Fibroblast of skin of abdomen (primary cell): Measurements from ENCODE around the gene KRTAP10-1.

Source experiments
- DNase-seq: peaks from one replicate; pipeline ENCODE4 v3.0.0-alpha.2; 2013

The KRTAP10-1 gene

DNA sequence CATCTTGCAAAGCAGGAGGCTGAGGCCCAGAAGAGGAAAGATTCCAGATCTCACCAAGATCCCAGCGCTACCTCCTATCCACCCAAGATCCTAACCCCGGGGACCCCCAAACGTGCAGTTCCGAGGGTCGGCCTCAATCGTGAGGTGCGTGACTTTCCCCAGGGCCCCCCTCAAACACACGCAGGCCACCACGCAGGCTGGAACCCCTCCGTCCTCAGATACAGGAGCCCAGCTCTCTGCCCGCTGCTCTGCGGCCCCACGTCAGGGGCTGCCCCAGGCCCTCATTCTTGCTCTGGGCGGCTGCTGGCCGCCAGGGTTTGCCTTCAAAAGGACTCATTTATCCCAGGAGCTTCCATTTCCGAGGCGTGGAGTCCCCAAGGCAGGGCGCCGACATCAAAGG lies 39.9 kb downstream of the KRTAP10-1 start:
- DNase-seq = no peak

DNA sequence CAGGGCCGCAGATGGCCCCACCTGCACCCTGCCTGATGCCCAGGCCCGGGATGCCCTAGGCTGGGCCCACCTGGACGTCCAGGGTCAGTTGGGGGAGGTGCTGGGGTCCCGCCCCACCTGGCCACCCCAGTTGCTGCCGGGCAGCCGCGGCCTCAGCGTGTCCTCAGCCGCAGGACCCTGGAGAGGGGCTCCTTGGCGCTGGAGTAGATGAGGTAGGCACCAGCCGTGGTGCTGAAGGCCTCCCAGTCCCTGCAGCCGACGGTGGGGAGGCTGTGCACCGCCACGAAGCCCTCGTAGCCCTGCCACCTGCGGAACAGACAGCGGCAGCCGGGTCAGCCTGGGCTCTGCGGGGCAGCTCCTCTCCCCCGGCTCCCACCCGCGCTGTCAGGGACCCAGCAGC lies 40.4 kb downstream of the KRTAP10-1 start:
- DNase-seq = no peak

DNA sequence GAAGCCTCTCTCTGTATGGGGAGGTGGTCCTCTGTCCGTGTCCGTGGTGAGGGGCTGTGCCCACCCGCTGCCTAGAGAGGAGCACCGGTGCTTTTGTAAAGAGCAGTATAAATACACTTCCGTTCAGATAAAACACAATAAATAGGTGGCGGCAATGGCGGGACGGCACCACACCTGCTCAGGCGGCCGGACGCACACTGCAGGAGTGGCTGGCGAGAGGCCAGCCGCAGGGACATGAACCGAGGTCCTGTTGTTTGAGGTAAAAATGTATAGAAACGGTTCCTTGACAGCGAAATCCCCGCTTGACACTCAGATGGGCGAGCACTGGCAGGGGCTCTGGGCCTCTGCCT lies 40.8 kb downstream of the KRTAP10-1 start:
- DNase-seq = no peak

DNA sequence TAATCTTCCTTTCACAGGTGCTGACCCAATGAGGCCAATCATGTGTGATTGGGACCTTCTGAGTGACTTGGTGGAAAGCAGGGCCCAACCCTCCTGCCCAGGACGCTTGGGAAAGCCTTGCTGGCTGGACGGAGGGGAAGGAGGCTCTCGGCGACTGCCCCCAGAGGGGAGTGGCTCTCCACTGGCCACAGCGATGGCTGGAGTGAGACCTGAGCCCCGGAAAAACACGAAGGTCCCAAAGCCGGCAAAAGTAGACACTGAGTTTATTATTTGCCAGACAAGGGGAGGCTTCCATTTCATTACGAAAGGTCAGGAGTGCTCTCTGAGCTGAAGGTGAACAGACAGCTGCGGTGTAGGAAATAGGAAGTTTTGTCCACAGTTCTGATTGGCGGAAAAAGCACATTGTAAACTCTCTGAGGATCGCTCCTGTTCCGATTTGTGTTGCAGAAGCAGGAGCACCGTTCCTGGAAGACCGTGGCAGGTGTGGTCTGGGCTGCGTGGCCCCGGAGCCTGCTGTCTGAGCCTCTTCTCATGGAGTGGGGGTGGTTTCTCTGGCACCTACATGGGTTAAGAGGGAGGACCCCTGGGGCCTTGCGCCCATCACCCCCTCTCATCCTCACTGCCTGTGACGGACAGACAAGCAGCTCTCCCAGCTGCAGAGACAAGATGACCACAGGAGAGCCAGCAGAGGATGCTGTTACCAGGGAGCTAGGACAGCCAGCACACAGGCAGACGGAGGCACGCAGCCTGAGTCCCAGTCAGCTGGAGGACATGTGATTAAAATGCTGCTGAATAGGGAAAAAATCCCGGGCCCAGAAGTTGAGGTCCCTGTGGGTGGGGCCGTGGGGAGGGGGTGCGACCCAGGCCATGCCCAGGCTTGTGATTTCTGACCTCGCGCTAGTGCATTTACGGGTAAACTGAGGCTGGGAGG lies 41.5 kb downstream of the KRTAP10-1 start:
- no peak for DNase-seq

DNA sequence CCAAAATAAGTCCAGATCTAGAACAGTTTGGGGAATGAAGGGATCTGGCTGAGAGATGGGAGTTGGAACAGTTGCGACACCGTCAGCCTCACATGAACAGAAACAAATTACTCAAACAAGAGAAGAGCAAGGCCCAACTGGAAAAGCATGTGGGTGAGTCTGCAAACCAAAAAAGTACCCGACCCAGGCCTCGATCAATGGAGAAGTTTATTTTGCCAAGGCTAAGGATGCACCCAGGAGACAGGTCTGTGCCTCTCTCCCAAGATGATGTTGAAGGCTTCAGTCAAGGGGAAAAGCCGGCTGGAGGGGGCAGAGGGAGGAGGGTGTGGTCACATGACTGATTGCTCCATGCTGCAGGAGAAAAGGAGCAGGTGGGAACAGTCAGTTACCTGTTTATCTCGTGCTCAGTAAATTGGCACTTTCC lies 42.3 kb downstream of the KRTAP10-1 start:
- no peak for DNase-seq

DNA sequence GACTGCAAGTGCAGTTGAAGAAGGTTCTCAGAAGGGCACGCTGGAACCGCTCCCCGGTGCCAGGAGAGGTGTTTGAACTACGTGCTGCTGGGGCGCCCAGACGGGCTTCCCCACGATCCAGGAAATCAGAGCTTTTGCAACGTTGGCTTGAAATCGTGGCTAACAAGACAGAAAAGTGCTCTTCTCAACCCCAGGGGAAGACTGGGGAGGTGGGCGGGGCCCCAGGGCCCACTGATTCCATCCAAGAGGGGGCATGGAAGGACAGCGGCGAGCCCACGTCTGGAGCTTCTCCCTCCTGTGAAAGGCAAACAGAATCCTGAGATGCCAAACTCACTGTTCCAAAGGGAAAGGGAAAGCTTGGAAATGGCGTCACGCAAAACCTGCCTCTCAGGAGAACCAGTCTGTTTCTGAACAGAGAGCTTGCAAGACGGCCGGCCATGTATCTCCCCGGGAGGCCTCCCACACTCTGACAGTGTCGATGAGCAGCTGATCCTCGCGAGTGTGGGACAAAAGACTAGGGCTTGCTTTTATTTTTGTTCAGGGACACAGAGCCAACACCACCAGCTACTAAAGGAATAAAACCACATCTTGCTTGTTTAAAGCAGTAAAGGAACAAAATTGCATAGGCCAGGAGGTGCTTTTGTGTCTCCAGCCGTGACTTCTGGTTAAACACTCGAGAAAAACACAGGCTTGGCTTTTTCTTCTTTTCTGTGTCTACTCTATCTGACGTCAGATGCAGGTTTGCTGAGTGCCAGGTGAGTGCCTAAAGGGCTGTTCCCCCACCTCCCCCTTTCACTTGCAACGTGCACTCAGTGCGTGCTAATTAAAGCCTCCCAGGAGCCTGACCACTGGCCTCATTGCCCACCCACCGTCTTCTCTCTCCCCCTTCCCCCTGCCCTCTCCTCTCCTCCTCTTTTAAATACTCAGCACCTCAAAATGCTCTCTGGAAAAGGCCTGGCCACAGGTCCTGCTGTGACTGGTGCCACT lies 43.1 kb downstream of the KRTAP10-1 start:
- no peak for DNase-seq

DNA sequence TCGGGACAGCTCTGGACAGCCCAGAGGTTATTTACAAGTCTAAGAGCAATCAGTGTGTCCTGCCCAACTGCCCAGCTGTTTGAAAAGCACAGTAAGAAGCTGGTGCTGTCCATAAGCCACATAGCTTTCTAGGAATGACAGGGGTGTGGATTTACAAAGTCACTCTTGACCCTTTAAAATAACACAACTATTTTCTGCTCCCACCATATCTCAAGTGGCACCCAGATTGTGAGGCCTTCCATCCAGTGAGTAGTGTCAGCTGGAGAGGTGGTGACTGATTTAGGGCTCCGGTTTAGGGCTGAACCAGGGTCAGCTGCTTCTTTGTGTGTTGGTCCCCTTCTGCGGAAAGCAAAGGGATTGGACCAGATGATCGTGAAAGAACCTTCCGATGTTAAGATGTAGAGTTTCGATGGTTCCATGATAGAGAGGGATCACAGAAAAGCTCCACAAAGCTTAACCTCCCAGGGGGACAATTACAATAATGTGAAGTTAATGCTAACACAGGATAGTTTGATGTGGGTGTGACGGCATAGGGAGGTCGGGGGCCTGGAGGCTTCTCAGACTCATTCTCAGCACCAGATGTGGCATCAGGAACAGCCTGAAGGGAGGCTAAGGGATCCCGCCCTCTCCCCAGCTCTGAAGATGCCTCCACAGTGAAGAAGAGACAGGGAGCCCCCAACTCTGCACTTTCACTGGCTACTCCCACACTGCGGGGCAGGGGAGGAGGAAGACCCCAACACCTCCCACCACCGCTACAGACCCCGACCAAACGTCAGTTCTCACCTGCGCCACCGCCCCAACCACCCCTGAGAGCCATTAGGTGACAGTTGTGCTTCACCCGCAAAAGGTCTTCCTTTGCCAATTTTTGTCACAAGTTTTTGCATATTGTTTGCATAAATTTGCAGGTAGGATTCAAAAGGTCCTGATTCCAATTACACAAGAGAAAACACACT lies 44.1 kb downstream of the KRTAP10-1 start:
- no peak for DNase-seq

DNA sequence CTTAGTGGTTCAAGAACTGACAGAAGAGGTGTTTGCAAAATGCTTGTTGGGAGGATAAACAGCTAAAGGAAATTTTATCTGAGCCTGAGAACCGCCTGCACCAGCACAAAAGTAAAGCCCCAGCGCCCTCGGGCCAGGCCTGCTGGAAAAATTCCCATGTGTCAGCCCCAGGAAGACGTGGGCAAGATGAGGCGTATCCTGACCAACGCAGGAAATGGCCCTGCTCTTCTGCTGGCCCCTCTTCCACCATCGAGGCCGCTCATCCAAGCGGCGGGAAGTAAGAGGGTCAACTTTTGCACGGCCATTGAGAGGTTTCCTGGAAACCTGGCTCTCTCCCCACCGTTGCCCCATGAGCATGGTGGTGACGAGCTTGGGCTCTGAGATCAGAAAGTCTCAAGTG lies 45.0 kb downstream of the KRTAP10-1 start:
- DNase-seq = no peak

DNA sequence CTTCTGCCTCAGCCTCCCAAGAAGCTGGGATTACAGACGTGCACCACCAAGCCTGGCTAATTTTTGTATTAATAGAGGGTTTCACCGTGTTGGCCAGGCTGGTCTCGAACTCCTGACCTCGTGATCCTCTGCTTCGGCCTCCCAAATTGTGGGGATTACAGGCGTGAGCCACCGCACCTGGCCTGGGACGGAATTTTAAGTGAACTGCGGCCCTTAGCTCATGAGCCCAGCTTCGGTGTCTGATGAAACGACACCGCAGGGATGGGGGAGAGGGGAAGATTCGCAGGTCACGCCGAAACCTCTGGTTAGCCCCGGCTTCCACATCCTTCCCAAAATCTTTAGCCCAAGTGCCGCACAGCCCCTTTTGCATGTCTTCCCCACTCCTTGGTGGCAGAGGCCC lies 45.6 kb downstream of the KRTAP10-1 start:
- no peak for DNase-seq

DNA sequence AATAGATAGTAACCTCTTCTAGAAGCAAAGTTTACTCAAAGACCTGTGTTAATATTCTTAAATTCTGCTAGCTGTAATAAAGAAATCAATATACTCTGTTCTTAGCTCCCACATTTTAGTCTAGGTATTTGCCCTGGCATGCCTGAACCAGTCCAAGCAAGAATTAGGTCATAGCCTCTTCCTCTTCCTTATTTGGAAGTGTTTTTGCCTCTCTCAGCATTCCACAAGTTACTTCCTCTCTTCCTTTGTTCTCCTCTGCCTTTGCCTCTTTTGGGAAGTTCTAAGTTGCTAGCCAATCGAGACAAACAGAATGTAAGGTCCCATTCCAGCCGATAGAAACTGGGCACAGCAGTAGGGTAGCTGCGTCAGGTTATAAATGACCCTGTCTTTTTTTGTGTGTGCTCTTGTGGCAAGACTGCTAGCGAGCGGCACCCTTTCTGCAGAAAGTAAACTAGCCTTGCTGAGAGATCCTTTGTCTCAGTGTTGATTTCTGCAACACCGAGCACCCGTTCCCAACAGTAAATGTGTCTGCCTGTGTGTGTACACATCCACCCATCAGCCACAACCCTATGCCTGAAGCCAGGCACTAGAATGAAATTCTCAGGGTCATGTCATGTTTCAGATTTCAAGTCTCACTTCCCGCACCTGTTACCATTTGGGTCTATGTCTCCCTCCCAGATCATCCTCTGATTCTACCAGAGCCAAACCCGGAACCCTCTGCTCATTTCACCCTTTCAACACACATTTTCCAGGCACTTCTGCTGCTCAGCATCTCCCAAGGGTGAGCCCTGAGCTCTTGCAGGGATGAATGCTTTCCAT lies 47.2 kb downstream of the KRTAP10-1 start:
- no peak for DNase-seq

DNA sequence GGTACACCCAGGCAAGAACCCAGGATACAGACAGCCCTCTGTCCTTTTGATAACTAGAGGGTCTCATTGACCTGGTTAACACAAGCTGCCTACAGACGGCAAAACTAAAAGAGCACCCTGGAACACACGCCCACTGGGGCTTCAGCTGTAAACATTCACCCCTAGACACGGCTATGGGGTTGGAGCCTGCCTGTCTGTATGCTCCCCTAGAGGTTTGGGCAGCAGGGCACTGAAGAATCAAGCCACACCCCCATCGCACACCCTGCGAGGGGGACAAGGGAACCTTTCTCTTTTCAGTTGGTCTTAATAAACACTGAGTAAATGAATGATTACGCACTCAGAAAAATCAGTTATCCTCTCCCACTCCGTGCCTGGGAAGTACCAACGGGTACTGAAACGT lies 49.2 kb downstream of the KRTAP10-1 start:
- no peak for DNase-seq

DNA sequence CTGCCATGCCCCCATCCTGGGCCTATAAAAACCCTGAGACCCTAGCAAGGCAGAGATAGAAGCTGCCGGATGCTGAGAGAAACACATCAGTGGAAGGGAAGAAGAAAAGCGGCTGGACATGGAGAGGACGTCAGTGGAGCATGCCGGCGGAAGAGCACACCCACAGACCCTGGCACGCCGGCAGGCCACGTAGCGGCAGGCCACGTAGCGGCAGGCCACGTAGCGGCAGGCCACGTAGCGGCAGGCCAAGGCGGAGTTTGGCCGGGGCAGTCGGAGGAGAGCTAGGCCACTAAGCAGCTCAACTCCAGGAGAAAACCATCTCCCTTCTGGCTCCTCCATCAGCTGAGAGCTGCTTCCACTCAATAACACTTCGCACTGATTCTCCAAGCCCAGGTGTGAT lies 49.6 kb downstream of the KRTAP10-1 start:
- DNase-seq = no peak

DNA sequence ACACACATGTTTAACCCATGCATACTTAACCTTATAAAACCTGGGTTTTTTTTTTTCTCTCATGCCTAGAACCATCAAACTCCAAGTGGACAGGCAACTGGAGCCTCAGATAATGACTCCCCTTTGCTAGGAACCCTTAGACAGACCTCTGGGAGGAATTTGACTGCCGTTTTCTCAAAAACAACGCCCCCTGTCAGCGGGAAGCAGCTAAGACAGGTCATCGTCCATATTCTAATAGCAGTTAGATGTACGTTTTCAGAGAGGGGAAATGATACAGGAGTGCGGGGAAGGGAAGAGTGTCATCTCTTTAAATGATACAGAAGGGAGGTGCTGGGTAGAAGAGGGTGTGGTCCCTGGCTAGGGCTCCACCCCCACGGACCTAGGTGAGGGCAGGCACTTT lies 50.0 kb downstream of the KRTAP10-1 start:
- DNase-seq = no peak
